Esophagus (tissue), 2 donors: ENCODE results near the gene MARF1. TPM values are rescaled to one million over a fixed set of nuclear protein-coding genes. Genes with fewer than 3 reads are reported as not detected.
A peak's percentile ranks its signal among the peaks of the same experiment; 100 is the strongest.

Experiments
- H3K27ac ChIP-seq, 2 donors: one replicate each; pipeline ENCODE4 v1.5.1; 2013; ENCODE audit warnings: low read depth in 2 of 2, mild to moderate bottlenecking in 2 of 2, inconsistent platforms in 1 of 2, low read length in 1 of 2, moderate library complexity in 1 of 2
- H3K27me3 ChIP-seq, 2 donors: one replicate each; pipeline ENCODE4 v1.6.1; 2013; ENCODE audit warnings: low read length in 2 of 2, control low read depth in 1 of 2, mild to moderate bottlenecking in 1 of 2; ENCODE audit not compliant: insufficient read depth in 2 of 2, control insufficient read depth in 1 of 2
- H3K36me3 ChIP-seq, 2 donors: one replicate each; pipeline ENCODE4 v1.6.1; 2013; ENCODE audit warnings: low read length in 1 of 2; ENCODE audit not compliant: control insufficient read depth in 2 of 2, insufficient read depth in 2 of 2
- H3K4me1 ChIP-seq, 2 donors: one replicate each; pipeline ENCODE4 v1.6.1; 2013; ENCODE audit warnings: low read length in 1 of 2; ENCODE audit not compliant: control insufficient read depth in 2 of 2, insufficient read depth in 2 of 2
- H3K4me3 ChIP-seq, 2 donors: one replicate each; pipeline ENCODE4 v1.5.1; 2013; ENCODE audit warnings: low read length in 2 of 2, mild to moderate bottlenecking in 2 of 2, low read depth in 1 of 2, moderate library complexity in 1 of 2
- H3K9me3 ChIP-seq, 2 donors: one replicate each; pipeline ENCODE4 v1.6.1; 2013; ENCODE audit warnings: mild to moderate bottlenecking in 2 of 2, low read depth in 1 of 2, low read length in 1 of 2, moderate library complexity in 1 of 2; ENCODE audit not compliant: control insufficient read depth in 2 of 2, insufficient read depth in 1 of 2
- WGBS, 2 donors: extraction: QIAGEN DNeasy Blood & Tissue Kit; methylation state at CpG; one replicate each; pipeline ENCODE4 v1.1.7; 2013; 5-methylcytosine and 5-hydroxymethylcytosine counted together
- polyA plus RNA-seq, 2 donors: library from polyadenylated mRNA; stranded (reverse); fragments of 200-250 nt; gene quantifications; one replicate each; pipeline ENCODE4 v1.2.3, GENCODE V29; 2013
- donor health status: healthy with polysubstance abuse.
- donor health status: Bipolar disorder and iron deficiency.

Gene MARF1
- polyA plus RNA-seq, 2 donors = 9.9 to 10.3 TPM

DNA sequence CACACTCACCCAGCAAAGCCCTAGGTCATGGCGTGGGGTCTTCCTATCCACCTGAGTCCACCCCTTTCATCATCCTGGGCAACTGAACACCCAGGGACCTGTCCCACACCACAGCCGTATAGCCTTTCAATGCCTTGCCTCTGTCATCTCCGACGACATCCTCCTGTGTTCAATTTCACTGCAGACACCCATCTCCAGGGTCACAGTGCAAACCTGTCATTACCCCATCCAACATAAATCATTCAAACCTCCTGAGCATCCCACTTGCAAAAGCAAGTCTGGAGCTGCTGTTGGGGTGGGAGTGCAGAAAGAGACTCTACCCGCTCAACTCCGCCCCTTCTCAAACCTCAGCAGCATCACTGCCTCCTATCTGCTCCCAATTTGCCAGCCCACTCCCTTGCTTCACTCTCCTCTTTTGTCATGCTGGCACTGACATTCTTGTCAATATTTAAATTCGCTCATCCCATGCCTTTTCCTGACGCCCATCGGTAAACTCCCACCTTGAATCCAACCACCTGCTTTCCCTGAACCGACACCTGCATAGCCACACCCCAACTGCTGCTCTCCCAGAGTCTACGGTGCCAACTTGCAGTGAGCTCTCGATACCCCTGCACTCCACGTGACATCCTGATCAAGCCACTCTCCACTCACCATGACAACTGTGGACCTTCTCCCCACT, 37.0 kb downstream of the MARF1 start:
- H3K9me3 ChIP-seq = no peaks in the 10 kb centered on the region
- H3K36me3 ChIP-seq = peaks cover 37% of the 10 kb centered on the region in 2 donors
- 80 to 87% methylated on average over 13 of the region's 13 CpGs for WGBS, 2 donors
- no peaks in the 10 kb centered on the region for H3K27me3 ChIP-seq
- H3K4me3 ChIP-seq = no peak overlapping the region
- H3K4me1 ChIP-seq = peaks cover 3 to 5% of the 10 kb centered on the region in 2 donors
- no peak overlapping the region for H3K27ac ChIP-seq

GRCh38 chr16:15604460-15605440, 38.2 kb downstream of the MARF1 start:
- Histone ChIP-seq H3K9me3 (no peaks in the 10 kb centered on the region), H3K27ac (peak overlapping the region in 1 of 2 donors; percentile 18), H3K4me3 (no peak overlapping the region), H3K36me3 (peaks cover 37 to 40% of the 10 kb centered on the region in 2 donors), H3K4me1 (peaks cover 3 to 5% of the 10 kb centered on the region in 2 donors), H3K27me3 (no peaks in the 10 kb centered on the region)
- 76 to 79% methylated on average over 14 of the region's 14 CpGs for WGBS, 2 donors

- peaks cover 43 to 57% of the 10 kb centered on the region in 2 donors for H3K36me3 ChIP-seq
- H3K27ac ChIP-seq = no peak overlapping the region
- 95 to 97% methylated on average over 23 of the region's 23 CpGs for WGBS, 2 donors
Measured at GRCh38 chr16:15602285-15603044, 40.5 kb downstream of the MARF1 start.

DNA sequence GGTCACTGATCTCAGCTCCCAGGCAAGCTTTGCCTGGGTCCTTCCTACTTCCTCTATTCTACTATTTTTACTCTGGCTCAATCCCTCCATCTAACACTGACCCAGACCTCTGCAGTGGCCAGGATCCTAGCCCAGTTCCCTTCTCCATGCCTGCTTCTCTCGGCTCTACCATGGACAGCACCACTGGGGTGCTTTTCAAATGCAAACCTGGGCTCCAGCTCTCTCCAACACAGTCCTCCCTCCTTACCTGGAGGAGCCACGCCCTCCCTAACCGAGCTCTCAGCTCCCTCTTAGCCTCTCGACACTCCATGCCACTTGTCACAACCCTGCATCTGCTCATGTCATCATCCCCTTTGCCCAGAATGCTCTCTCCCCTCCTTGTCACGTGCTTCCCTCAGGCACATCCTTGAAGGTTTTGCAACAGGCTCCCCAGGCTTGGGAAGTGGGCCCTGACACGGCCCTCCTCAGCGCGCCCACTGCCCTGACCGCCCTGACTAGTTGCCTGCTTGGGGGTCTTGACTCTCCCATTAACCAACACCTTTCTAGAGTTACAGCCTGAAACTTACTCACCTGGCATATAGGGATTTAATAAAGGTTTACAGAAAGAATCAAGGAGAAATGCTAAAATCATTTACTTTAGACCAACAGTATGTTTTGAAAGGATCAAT, 41.6 kb downstream of the MARF1 start:
- WGBS, 2 donors = 87 to 90% methylated on average over 9 of the region's 9 CpGs
- Histone ChIP-seq H3K9me3 (no peaks in the 10 kb centered on the region), H3K4me3 (no peak overlapping the region), H3K27me3 (no peaks in the 10 kb centered on the region), H3K27ac (no peak overlapping the region), H3K36me3 (peaks cover 44 to 53% of the 10 kb centered on the region in 2 donors), H3K4me1 (peaks cover 0 to 5% of the 10 kb centered on the region in 2 donors)

More at GRCh38 chr16:15602285-15603044, 40.5 kb downstream of the MARF1 start:
- Histone ChIP-seq H3K4me3 (no peak overlapping the region), H3K9me3 (no peaks in the 10 kb centered on the region), H3K27me3 (no peaks in the 10 kb centered on the region), H3K4me1 (peaks cover 3 to 5% of the 10 kb centered on the region in 2 donors)

GRCh38 chr16:15599303-15600070, 43.5 kb downstream of the MARF1 start:
- Histone ChIP-seq H3K27ac (no peak overlapping the region), H3K4me1 (no peaks in the 10 kb centered on the region), H3K27me3 (no peaks in the 10 kb centered on the region), H3K4me3 (no peak overlapping the region), H3K36me3 (peaks cover 41 to 44% of the 10 kb centered on the region in 2 donors), H3K9me3 (no peaks in the 10 kb centered on the region)
- 92 to 94% methylated on average over 21 of the region's 21 CpGs for WGBS, 2 donors

DNA sequence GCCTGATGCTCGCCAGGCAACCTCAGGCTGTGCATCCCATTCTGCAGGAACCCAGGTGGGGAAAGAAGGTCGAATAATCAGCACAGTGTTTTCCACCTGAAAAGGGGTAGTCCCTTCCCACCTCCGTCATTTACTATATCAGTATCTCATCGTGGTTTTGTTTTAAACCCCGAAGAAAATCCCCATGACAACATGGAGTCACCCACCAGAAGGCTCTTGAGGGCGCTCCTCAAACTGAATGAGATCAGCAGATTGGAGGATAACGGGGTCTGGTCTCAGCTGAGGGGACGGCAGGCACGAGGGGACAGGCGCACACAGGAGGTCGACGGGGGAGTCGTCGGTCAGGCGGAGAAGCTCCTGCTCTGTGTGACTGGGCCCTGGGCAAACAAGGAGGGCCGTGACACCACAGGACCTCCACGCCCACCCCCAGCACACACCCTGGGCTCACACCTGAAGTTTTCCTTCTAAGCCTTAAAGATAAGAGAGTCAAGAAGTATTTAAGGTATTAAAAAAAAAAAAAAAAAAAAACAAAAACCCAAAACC, 44.2 kb downstream of the MARF1 start:
- peaks cover 38 to 40% of the 10 kb centered on the region in 2 donors for H3K36me3 ChIP-seq
- H3K4me1 ChIP-seq = no peaks in the 10 kb centered on the region
- WGBS, 2 donors = 89% methylated on average over 17 of the region's 17 CpGs
- H3K27ac ChIP-seq = no peak overlapping the region
- H3K4me3 ChIP-seq = no peak overlapping the region
- H3K27me3 ChIP-seq = no peaks in the 10 kb centered on the region
- no peaks in the 10 kb centered on the region for H3K9me3 ChIP-seq

- WGBS, 2 donors = 88 to 91% methylated on average over 15 of the region's 15 CpGs
- Histone ChIP-seq H3K27ac (no peak overlapping the region), H3K4me1 (no peaks in the 10 kb centered on the region), H3K4me3 (no peak overlapping the region), H3K36me3 (peaks cover 36 to 39% of the 10 kb centered on the region in 2 donors), H3K9me3 (no peaks in the 10 kb centered on the region), H3K27me3 (no peaks in the 10 kb centered on the region)
Measured at GRCh38 chr16:15597822-15598647, 44.9 kb downstream of the MARF1 start.

- Histone ChIP-seq H3K27me3 (no peaks in the 10 kb centered on the region), H3K9me3 (no peaks in the 10 kb centered on the region), H3K27ac (no peak overlapping the region), H3K36me3 (peaks cover 33 to 39% of the 10 kb centered on the region in 2 donors), H3K4me3 (no peak overlapping the region), H3K4me1 (peaks cover 0 to 5% of the 10 kb centered on the region in 2 donors)
- 76 to 80% methylated on average over 6 of the region's 6 CpGs for WGBS, 2 donors
Measured at GRCh38 chr16:15597135-15597534, 45.8 kb downstream of the MARF1 start.
